CD4-positive, alpha-beta T cell treated with Interleukin-1 beta for 1 hour (primary cell): Measurements from ENCODE around the gene RDH14.

Experiments
- DNase-seq, 2 donors: peaks; one replicate each; pipeline ENCODE4 v3.0.0-alpha.2; 2020 to 2022

The RDH14 gene

GRCh38 chr2:18560031-18560796, at the start of gene RDH14:
RDH14 (minus strand) TSS chr2:18560653; CDS start chr2:18560572, 81 bp downstream.
- peak; percentile 92 to 93 for DNase-seq

GRCh38 chr2:18610090-18610489, 49.6 kb upstream of the RDH14 start:
- DNase-seq = no peak

- DNase-seq = no peak
These were observed 44.7 kb upstream of the RDH14 start for GRCh38 chr2:18605115-18605514.

- DNase-seq = no peak
These were observed 44.1 kb upstream of the RDH14 start for GRCh38 chr2:18604531-18604885.

GRCh38 chr2:18603854-18604530, 43.5 kb upstream of the RDH14 start:
- no peak for DNase-seq

GRCh38 chr2:18602298-18602697, 41.8 kb upstream of the RDH14 start:
- DNase-seq = no peak

- DNase-seq = no peak
These were observed 39.8 kb upstream of the RDH14 start for GRCh38 chr2:18600255-18600613.

GRCh38 chr2:18599509-18600254, 39.2 kb upstream of the RDH14 start:
- DNase-seq = no peak

- no peak for DNase-seq
These were observed 38.5 kb upstream of the RDH14 start for GRCh38 chr2:18598848-18599484.

GRCh38 chr2:18597618-18598017, 37.2 kb upstream of the RDH14 start:
- DNase-seq = no peak

GRCh38 chr2:18596993-18597392, 36.5 kb upstream of the RDH14 start:
- no peak for DNase-seq

- no peak for DNase-seq
These were observed 33.0 kb upstream of the RDH14 start for GRCh38 chr2:18593496-18593895.

- no peak for DNase-seq
These were observed 31.9 kb upstream of the RDH14 start for GRCh38 chr2:18592372-18592771.

GRCh38 chr2:18589354-18589753, 28.9 kb upstream of the RDH14 start, which contains the start of gene NT5C1B:
NT5C1B (minus strand) TSS chr2:18589569; CDS start chr2:18589468, 101 bp downstream.
- no peak for DNase-seq

GRCh38 chr2:18588802-18589201, 28.3 kb upstream of the RDH14 start:
- DNase-seq = no peak

GRCh38 chr2:18588049-18588448, 27.6 kb upstream of the RDH14 start:
- DNase-seq = no peak

GRCh38 chr2:18585526-18585925, 25.1 kb upstream of the RDH14 start:
- DNase-seq = no peak

GRCh38 chr2:18584608-18584954, 24.1 kb upstream of the RDH14 start:
- DNase-seq = no peak

GRCh38 chr2:18583905-18584607, 23.6 kb upstream of the RDH14 start:
- DNase-seq = no peak

- DNase-seq = no peak
These were observed 20.2 kb upstream of the RDH14 start for GRCh38 chr2:18580606-18581005.

- DNase-seq = no peak
These were observed 17.6 kb upstream of the RDH14 start for GRCh38 chr2:18578033-18578432.

- no peak for DNase-seq
These were observed 5.8 kb upstream of the RDH14 start for GRCh38 chr2:18566145-18566769.

- DNase-seq = no peak
These were observed 288 bp upstream of the RDH14 start for GRCh38 chr2:18560797-18561085.
